HUDEP-2 (cell line): Measurements from ENCODE around the gene ZSCAN4.

Experiments used
- DNase-seq, 76 experiments: peaks; one replicate each; lab custom pipeline; 2025; ENCODE audit not compliant: unreplicated experiment in 76 of 76; lab: John Stamatoyannopoulos, UW

Gene ZSCAN4

DNA sequence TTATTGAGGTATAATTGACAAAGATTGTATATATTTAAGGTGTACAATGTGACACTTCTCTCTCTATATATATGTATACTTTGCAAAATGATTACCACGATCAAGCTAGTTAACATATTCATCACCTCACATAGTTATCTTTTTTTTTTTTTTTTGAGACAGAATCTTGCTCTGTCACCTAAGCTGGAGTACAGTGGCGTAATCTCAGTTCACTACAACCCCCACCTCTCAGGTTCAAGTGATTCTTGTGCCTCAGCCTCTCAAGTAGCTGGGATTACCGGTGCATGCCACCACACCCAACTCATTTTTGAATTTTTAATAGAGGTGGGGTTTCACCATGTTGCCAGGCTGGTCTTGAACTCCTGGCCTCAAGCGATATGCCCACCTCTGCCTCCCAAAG lies 3.7 kb downstream of the ZSCAN4 start:
- no peak for DNase-seq

GRCh38 chr19:57675881-57676280 lies 7.1 kb downstream of the ZSCAN4 start:
- DNase-seq, result no peak

GRCh38 chr19:57682226-57682766 lies 13.6 kb downstream of the ZSCAN4 start:
- peak in 9 of 76 experiments; percentile 18 to 56 (median 34) for DNase-seq

DNA sequence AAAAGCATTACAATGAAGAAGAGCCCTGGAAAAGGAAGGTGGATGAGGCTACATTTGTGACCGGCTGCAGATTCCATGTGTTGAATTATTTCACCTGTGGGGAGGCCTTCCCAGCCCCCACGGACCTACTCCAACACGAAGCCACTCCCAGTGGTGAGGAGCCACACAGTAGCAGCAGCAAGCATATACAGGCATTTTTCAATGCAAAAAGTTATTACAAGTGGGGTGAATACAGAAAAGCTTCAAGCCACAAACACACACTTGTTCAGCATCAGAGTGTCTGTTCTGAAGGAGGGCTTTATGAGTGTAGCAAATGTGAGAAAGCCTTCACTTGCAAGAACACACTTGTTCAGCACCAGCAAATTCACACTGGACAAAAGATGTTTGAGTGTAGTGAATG lies 18.0 kb downstream of the ZSCAN4 start:
- no peak for DNase-seq

GRCh38 chr19:57687363-57688010 lies 18.8 kb downstream of the ZSCAN4 start:
- DNase-seq, result no peak

DNA sequence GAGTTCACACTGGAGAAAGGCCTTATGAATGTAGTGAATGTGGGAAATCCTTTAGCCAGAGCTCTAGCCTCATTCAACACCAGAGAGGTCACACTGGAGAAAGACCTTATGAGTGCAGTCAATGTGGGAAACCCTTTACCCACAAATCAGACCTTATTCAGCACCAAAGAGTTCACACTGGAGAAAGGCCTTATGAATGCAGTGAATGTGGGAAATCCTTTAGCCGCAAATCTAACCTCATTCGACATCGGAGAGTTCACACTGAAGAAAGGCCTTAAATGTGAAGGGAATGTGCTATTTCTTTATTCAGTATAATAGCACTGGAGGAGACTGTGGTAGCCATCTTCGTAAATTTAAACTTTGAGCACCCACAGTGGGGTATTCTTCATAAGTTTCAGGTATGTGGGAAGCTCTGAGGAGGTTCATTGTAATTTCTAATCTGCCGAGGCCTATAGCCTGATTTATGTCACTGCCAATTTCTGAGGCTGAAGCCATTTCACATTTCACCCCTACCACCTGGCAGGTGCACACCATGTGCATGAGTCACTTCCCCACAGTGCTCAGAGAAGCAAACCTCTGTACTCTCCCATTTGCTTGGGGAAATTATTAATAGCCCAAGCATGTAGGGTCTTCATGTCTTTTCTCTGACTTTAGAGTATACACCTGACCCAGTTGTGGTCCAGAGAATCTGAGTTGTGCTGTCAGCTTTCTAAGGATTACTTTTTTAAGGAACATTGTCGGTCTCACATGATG lies 19.5 kb downstream of the ZSCAN4 start:
- no peak for DNase-seq

- DNase-seq, result no peak
Observed at GRCh38 chr19:57689750-57690149, 21.0 kb downstream of the ZSCAN4 start.

DNA sequence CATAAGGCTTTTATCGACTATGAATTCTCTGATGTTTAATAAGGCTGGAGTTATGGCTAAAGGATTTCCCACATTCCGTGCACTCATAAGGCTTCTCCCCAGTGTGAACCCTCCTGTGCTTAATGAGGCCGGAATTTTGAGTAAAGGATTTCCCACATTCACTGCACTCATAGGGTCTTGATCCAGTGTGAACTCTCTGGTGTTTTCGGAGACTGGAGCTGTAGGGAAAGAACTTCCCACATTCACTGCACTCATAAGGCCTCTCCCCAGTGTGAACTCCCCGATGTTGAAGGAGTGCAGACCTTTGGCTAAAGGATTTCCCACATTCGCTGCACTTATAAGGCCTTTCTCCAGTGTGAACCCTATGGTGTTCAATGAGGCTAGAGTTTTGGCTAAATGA lies 32.9 kb downstream of the ZSCAN4 start:
- DNase-seq, result no peak

- no peak for DNase-seq
Observed at GRCh38 chr19:57706346-57706745, 37.6 kb downstream of the ZSCAN4 start.

GRCh38 chr19:57708641-57709361 lies 40.1 kb downstream of the ZSCAN4 start, which contains the start of gene ZNF154:
TSS of gene ZNF154 (minus strand) at chr19:57709204. CDS start at chr19:57708971, 233 bp downstream.
- no peak for DNase-seq

DNA sequence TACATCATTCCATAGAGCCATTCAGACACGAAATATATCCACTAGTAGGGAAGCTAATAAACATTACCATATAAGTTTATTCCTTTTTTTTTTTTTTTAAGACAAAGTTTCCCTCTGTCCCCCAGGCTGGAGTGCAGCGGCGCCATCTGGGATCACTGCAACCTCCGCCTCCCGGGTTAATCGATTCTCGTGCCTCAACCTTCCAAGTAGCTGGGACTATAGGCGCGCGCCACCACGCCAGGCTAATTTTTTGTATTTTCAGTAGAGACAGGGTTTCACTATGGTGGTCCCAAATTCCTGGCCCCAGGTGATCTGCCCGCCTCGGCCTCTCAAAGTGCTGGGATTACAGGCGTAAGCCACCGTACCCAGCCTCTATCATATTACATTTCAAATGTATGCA lies 40.9 kb downstream of the ZSCAN4 start:
- DNase-seq, result no peak

DNA sequence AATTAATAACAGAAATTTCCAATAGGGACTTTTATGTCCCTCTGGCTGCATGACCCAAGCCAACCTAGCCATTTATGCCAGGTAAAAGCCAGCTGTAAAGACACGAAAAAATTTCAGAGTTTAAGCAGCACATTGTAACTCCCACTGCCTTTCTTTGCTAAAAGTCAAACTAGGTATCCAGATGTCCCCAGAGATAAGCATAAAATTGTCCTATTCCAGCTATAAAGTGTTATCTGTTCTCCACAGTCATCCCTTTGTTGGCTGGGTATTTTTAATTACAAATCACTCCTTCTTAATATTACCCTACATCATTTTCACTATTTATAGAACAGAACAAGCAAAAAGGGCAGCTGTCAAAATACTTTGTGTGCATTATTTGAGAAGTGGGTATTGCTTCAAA lies 43.5 kb downstream of the ZSCAN4 start:
- DNase-seq, result no peak

- DNase-seq, result no peak
Observed at GRCh38 chr19:57719424-57719823, 50.7 kb downstream of the ZSCAN4 start.

- no peak for DNase-seq
Observed at GRCh38 chr19:57719901-57720519, 51.3 kb downstream of the ZSCAN4 start.

GRCh38 chr19:57720878-57721277 lies 52.1 kb downstream of the ZSCAN4 start:
- no peak for DNase-seq
